Stimulated activated memory B cell treated with anti-CD40 and anti-IgM and Interleukin-4, amounts not matched to agents 10 μg/mL and 1 μg/mL and 100 μg/mL, for 72 hours (primary cell): Measurements from ENCODE around the gene ALKBH3.
A peak's percentile ranks its signal among the peaks of the same experiment; 100 is the strongest.

Experiments
- ATAC-seq: fragments of 150-1000 bp; cut with Tn5 transposase; 2 replicates; pipeline ENCODE4 v1.10.0; 2021
- H3K27ac Mint-ChIP-seq: one replicate; pipeline ENCODE4 v1.8.0; 2022; ENCODE audit warnings: mild to moderate bottlenecking, mixed read lengths
- H3K27me3 Mint-ChIP-seq: one replicate; pipeline ENCODE4 v1.8.0; 2022; ENCODE audit warnings: mixed read lengths
- H3K36me3 Mint-ChIP-seq: one replicate; pipeline ENCODE4 v1.8.0; 2022; ENCODE audit warnings: mixed read lengths
- H3K4me1 Mint-ChIP-seq: one replicate; pipeline ENCODE4 v1.8.0; 2022; ENCODE audit warnings: mixed read lengths
- H3K4me3 Mint-ChIP-seq: one replicate; pipeline ENCODE4 v1.8.0; 2022; ENCODE audit warnings: mild to moderate bottlenecking, moderate library complexity, mixed read lengths
- H3K9me3 Mint-ChIP-seq: one replicate; pipeline ENCODE4 v1.8.0; 2022; ENCODE audit warnings: mixed read lengths

Gene ALKBH3

GRCh38 chr11:43935424-43935979 lies 54.9 kb downstream of the ALKBH3 start:
- H3K36me3 Mint-ChIP-seq = no peaks in the 10 kb centered on the region
- peaks cover 11% of the 10 kb centered on the region for H3K27me3 Mint-ChIP-seq
- H3K9me3 Mint-ChIP-seq = no peaks in the 10 kb centered on the region
- no peak overlapping the region for H3K27ac Mint-ChIP-seq
- H3K4me3 Mint-ChIP-seq = no peak overlapping the region
- H3K4me1 Mint-ChIP-seq = no peaks in the 10 kb centered on the region
- no peak for ATAC-seq

- Mint-ChIP-seq H3K27me3 (peaks cover 17% of the 10 kb centered on the region), H3K9me3 (no peaks in the 10 kb centered on the region), H3K4me1 (no peaks in the 10 kb centered on the region), H3K4me3 (no peak overlapping the region), H3K27ac (no peak overlapping the region), H3K36me3 (no peaks in the 10 kb centered on the region)
- ATAC-seq = no peak
These were observed 55.4 kb downstream of the ALKBH3 start for GRCh38 chr11:43936076-43936475.

- peak; percentile 2 for ATAC-seq
- H3K4me3 Mint-ChIP-seq = no peak overlapping the region
- H3K36me3 Mint-ChIP-seq = no peaks in the 10 kb centered on the region
- peaks cover 6% of the 10 kb centered on the region for H3K4me1 Mint-ChIP-seq
- H3K27ac Mint-ChIP-seq = no peak overlapping the region
- peaks cover 28% of the 10 kb centered on the region for H3K27me3 Mint-ChIP-seq
- H3K9me3 Mint-ChIP-seq = no peaks in the 10 kb centered on the region
These were observed 57.1 kb downstream of the ALKBH3 start for GRCh38 chr11:43937434-43938411.

- Mint-ChIP-seq H3K4me3 (peak overlapping the region; percentile 79), H3K27me3 (peaks cover 55% of the 10 kb centered on the region), H3K27ac (no peak overlapping the region), H3K36me3 (no peaks in the 10 kb centered on the region), H3K9me3 (no peaks in the 10 kb centered on the region), H3K4me1 (peaks cover 24% of the 10 kb centered on the region)
- ATAC-seq = no peak
These were observed 60.8 kb downstream of the ALKBH3 start for GRCh38 chr11:43941257-43941994.

- Mint-ChIP-seq H3K36me3 (no peaks in the 10 kb centered on the region), H3K4me3 (peak overlapping the region; percentile 71), H3K27ac (no peak overlapping the region), H3K9me3 (no peaks in the 10 kb centered on the region), H3K27me3 (peaks cover 68% of the 10 kb centered on the region), H3K4me1 (peaks cover 24% of the 10 kb centered on the region)
- ATAC-seq = peak; percentile 14
These were observed 62.2 kb downstream of the ALKBH3 start for GRCh38 chr11:43942662-43943371.

- H3K36me3 Mint-ChIP-seq = no peaks in the 10 kb centered on the region
- H3K4me1 Mint-ChIP-seq = peaks cover 24% of the 10 kb centered on the region
- peak overlapping the region; percentile 77 for H3K4me3 Mint-ChIP-seq
- H3K27me3 Mint-ChIP-seq = peaks cover 70% of the 10 kb centered on the region
- ATAC-seq = no peak
- H3K9me3 Mint-ChIP-seq = no peaks in the 10 kb centered on the region
- no peak overlapping the region for H3K27ac Mint-ChIP-seq
These were observed 62.8 kb downstream of the ALKBH3 start for GRCh38 chr11:43943372-43943930.

- H3K9me3 Mint-ChIP-seq = no peaks in the 10 kb centered on the region
- H3K27me3 Mint-ChIP-seq = peaks cover 70% of the 10 kb centered on the region
- no peak overlapping the region for H3K27ac Mint-ChIP-seq
- peak overlapping the region; percentile 77 for H3K4me3 Mint-ChIP-seq
- peaks cover 24% of the 10 kb centered on the region for H3K4me1 Mint-ChIP-seq
- no peaks in the 10 kb centered on the region for H3K36me3 Mint-ChIP-seq
- no peak for ATAC-seq
These were observed 63.5 kb downstream of the ALKBH3 start for GRCh38 chr11:43943931-43944751.

- no peaks in the 10 kb centered on the region for H3K36me3 Mint-ChIP-seq
- peaks cover 24% of the 10 kb centered on the region for H3K4me1 Mint-ChIP-seq
- H3K27me3 Mint-ChIP-seq = peaks cover 70% of the 10 kb centered on the region
- H3K27ac Mint-ChIP-seq = no peak overlapping the region
- no peak overlapping the region for H3K4me3 Mint-ChIP-seq
- H3K9me3 Mint-ChIP-seq = no peaks in the 10 kb centered on the region
- ATAC-seq = peak; percentile 14
These were observed 64.2 kb downstream of the ALKBH3 start for GRCh38 chr11:43944761-43945311.

- no peaks in the 10 kb centered on the region for H3K36me3 Mint-ChIP-seq
- peaks cover 18% of the 10 kb centered on the region for H3K4me1 Mint-ChIP-seq
- peaks cover 53% of the 10 kb centered on the region for H3K27me3 Mint-ChIP-seq
- no peaks in the 10 kb centered on the region for H3K9me3 Mint-ChIP-seq
- no peak for ATAC-seq
- no peak overlapping the region for H3K4me3 Mint-ChIP-seq
- H3K27ac Mint-ChIP-seq = no peak overlapping the region
These were observed 66.4 kb downstream of the ALKBH3 start for GRCh38 chr11:43947003-43947500.

GRCh38 chr11:43947815-43948214 lies 67.2 kb downstream of the ALKBH3 start:
- peaks cover 59% of the 10 kb centered on the region for H3K27me3 Mint-ChIP-seq
- H3K4me1 Mint-ChIP-seq = peaks cover 18% of the 10 kb centered on the region
- H3K4me3 Mint-ChIP-seq = no peak overlapping the region
- H3K36me3 Mint-ChIP-seq = no peaks in the 10 kb centered on the region
- H3K27ac Mint-ChIP-seq = no peak overlapping the region
- no peak for ATAC-seq
- no peaks in the 10 kb centered on the region for H3K9me3 Mint-ChIP-seq

- H3K4me3 Mint-ChIP-seq = no peak overlapping the region
- no peak for ATAC-seq
- peaks cover 14% of the 10 kb centered on the region for H3K4me1 Mint-ChIP-seq
- no peak overlapping the region for H3K27ac Mint-ChIP-seq
- no peaks in the 10 kb centered on the region for H3K36me3 Mint-ChIP-seq
- H3K27me3 Mint-ChIP-seq = peaks cover 59% of the 10 kb centered on the region
- H3K9me3 Mint-ChIP-seq = no peaks in the 10 kb centered on the region
These were observed 68.0 kb downstream of the ALKBH3 start for GRCh38 chr11:43948341-43949225.

GRCh38 chr11:43950311-43950855 lies 69.8 kb downstream of the ALKBH3 start:
- Mint-ChIP-seq H3K9me3 (no peaks in the 10 kb centered on the region), H3K4me1 (no peaks in the 10 kb centered on the region), H3K27ac (no peak overlapping the region), H3K27me3 (peaks cover 59% of the 10 kb centered on the region), H3K36me3 (no peaks in the 10 kb centered on the region), H3K4me3 (no peak overlapping the region)
- no peak for ATAC-seq

GRCh38 chr11:43951231-43951630 lies 70.6 kb downstream of the ALKBH3 start:
- Mint-ChIP-seq H3K27ac (no peak overlapping the region), H3K4me3 (no peak overlapping the region), H3K9me3 (no peaks in the 10 kb centered on the region), H3K27me3 (peaks cover 56% of the 10 kb centered on the region), H3K36me3 (no peaks in the 10 kb centered on the region), H3K4me1 (no peaks in the 10 kb centered on the region)
- ATAC-seq = no peak
